LHCN-M2 (cell line): Measurements from ENCODE around the gene FABP3. TPM values are rescaled to one million over a fixed set of nuclear protein-coding genes. Genes with fewer than 3 reads are reported as not detected.

ENCODE experiments used
- DNase-seq: peaks from one replicate; pipeline ENCODE4 v3.0.0-alpha.2; 2012; ENCODE audit warnings: low read depth
- polyA plus RNA-seq: library from polyadenylated mRNA; unstranded; fragments of >200 nt; gene quantifications from one replicate; pipeline ENCODE4 v1.2.1, GENCODE V29; 2012; ENCODE audit warnings: missing spikeins
- total RNA-seq: library from RNA; depleted of rRNA; stranded (reverse); fragments of >200 nt; gene quantifications from 2 replicates; pipeline ENCODE4 v1.2.3, GENCODE V29; 2014; rRNA removed

The FABP3 gene
- 5.1 and 10.2 TPM in 2 replicates for total RNA-seq
- 90.8 TPM for polyA plus RNA-seq

DNA sequence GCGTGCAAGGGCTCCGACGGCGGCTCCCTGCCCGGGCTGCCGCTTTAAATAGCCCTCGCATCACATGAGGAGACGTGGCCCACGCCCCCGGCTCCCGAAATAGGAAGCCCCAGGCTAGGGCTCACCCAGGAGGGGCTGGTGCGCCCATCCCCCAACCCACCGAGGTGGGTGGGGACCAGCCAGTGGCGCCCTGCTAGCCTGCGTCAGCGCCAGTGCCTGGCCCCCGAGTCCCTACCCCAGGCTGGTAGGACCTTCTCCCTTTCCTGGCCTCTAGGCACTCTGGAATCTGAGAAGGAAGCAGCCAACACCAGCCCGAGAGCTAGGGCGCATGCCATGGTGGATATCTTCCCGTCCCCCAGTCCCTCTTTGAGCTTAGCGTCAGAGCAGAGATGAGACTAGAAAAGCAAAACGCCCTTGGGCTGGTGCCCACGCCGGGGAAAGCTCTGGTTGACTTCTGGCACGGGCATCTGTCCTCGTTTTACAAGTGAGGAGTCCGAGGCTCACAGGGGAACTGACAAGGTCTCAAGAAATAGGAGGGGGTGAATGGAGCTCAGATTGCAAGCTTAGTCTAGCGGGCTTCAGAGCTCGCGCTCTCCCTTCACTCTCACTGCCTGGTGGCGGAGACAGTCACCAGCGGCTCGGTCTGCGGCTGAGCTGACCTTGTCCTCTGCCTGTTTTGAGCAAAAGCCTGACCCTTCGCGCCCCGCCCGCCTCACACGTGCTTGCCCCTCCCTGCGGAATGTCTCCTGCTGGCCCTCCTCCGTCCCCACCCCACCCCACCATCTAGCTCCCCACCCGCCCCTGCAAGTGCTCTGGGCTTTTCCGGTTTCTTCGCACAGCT, at the start of gene FABP3:
TSS of gene FABP3 (minus strand) at position 21 of the 841 bp plus-strand sequence. CDS start 62 bp downstream, outside the sequence.
- peak; percentile 60 for DNase-seq

DNA sequence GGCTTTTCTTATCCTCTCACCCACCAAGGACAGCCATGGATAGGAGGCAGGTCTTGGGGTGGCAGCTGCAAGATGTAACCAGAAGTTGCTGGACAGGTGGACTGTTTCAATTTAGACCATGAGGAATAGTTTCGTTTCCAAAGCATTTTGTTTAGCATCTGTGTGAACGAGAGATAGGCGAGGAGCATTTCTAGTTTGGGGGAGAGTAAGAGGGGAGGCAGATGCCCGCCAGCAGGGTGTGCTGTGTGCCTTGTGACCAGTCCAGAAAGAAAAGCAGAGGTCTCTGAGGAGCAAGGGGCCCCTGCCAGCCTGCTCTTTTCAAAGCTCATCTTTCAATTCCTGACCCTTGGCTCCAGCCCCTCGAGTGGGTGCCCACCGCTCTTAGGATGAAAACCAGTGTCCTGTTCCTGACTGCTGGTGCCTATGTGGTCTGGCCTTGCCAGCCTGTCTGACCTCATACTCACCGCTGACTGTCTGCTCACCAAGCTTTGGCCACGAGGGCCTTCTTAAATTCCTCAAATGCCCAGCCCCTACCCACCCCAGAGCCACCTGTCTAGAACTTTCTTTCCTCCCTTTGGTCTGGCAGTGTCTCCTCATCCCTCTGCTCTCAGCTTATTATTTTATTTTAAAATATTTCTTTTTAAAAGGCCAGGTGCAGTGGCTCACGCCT, 48.6 kb upstream of the FABP3 start:
- peak; percentile 31 for DNase-seq

DNA sequence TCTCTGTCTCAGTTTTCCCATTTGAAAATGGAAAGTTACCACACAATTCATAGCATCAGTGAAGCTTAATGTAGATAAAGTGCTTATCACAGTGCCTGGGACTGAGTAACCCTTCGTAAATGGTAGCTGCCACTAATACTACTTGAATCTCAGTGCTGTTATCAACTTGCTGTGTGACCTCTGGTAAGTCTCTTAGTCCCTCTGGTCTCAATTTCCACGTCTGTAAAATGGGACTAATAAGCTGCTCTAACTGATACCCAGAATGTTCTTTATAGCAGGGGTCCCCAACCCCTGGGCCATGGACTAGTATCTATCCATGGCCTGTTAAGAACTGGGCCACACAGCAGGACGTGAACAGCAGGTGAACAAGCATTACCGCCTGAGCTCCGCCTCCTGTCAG, 47.8 kb upstream of the FABP3 start:
- no peak for DNase-seq

DNA sequence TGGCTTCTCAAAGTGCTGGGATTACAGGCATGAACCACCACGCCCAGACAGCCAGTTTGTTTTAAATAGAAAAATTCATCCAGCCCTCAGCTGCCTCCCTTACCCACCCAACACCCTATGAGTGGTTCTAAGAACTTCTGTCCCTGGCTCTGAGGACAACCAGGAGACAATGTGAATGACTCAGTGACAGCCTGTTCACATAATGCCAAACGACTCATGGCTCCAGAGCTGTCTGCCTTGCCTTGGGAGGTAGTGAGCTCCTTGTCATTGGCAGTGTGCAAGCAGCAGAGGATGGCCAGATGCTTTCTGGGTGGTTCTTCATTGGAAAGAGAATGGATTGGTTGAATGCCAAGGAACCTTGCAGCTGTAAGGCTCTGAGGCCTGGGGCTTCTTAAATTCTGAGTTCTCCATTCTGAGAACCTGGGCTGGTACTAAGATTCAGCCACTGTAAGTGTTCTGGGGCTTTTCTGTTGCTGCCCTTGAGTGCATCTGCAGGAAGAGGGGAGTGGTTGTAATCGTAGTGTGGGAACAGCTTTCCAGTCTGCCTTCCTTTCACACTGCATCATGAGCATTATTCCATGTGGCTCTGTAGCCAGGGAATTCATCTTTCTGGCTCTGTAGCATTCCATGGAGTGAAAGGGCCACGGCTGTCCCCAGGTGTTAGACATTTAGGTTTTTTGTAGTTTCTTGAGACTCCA, 45.9 kb upstream of the FABP3 start:
- no peak for DNase-seq

DNA sequence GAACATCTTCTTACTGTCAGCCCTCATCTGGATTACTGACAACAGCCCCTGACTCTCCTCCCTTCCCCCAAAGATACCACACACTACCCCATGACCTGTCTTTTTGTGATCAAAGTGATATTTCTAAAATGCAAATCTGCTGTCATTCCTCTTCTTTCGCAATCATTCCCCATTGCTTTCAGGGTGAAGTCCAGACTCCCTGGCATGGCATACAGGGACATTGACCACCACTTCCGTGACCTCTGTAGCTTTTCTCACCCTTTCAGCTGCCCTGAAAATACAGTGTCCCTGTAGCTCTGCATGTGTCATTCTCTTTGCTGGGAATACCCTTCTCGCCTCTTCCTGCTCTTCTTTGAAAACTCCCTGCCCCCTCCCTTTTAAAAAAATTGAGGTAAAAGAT, 44.3 kb upstream of the FABP3 start:
- no peak for DNase-seq

DNA sequence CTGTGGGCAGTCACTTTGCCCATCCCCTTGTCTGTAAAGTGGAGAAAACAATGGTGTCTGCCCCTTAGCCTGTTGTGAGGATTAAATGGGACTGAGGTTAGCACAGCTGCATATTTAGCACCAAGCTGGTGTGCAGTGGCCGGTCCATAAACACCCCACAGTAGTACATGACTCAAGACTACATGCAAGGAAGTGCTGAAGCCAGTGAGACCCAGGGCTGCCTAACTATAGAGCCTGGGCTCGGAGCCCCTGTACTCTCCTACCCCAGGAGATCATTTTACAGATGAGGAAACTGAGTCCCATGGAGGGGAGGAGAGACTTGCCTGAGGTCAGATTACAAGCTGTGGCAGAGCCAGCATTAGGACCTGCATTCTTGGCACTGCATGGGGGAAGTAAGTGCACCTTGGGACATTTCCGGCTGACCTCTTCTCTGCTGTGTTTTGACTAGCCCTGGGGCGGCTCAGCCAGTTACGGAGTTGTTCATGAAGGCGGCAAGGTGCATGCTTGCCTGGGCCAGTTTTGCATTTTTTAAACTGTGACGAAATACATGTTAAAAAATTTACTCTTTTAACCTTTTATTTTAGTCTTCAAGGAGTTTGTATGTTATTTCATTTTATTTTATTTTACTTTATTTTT, 43.3 kb upstream of the FABP3 start:
- DNase-seq, result peak; percentile 20

DNA sequence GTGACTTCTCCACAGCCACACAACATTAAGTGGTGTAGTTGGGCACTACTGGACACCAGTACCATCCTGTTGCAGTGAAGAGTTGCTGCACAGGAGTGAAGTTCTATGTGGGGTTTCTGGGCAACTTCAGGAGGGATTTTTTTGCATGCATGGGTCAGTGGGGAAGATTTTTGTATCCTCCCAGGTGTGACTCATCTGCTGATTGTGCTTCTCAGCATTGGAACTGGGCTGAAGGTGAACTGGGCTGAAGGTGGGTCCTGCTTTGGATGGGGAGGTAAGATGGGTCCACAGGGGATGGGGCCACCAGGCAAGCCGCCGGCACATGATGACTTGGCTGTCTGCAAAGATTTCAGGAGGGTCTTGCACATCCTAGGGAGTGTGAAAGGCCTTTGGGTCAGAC, 42.8 kb upstream of the FABP3 start:
- no peak for DNase-seq

DNA sequence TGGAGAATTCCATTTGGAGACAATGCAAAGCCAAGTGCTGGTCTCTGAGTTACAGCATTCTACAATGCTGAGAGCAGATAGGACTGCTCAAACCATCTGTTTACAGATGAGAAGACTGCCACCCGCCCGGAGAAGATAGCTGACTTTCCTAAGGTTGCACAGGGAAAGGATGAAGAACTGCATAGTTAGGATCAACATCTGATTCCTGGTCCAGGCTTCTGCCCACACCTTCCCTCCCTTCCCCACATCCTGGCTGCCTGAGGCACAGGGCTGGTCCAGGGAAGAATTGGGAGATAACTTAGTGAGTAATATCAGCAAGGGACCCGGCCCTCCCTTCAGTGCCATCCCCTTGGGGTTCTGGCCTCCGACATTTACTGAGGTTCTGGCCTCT, 42.1 kb upstream of the FABP3 start:
- DNase-seq, result no peak

DNA sequence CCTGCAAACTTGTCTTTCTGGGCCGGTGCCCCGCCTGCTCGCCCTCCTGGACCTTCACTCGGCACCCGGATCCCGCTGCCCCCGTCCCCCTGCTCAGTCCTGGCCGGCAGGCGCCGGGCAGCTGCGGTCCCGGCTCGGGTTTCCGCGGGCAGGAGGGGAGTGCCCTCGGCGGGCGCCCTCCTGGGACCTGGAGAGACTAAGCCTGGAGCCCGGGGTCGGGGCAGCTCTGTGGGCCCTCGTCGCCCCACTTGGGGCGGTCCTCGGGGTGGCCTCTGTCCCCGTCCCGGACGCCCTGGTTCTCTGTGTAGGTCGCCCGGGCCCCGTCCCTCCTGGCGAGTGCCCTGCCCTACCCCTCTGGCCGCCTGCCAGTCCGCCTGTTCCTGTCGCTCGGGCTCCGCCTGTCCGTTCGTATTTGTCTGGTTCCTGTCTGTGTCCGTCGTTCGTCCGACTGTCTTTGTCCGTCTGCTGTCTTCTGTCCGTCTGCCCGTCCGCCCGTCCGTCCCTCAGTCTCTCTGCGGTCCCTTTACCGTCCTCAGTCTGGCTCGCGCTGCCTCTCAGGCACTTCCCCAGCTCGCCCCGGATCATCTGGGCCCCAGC, 40.6 kb upstream of the FABP3 start:
- peak; percentile 57 for DNase-seq

DNA sequence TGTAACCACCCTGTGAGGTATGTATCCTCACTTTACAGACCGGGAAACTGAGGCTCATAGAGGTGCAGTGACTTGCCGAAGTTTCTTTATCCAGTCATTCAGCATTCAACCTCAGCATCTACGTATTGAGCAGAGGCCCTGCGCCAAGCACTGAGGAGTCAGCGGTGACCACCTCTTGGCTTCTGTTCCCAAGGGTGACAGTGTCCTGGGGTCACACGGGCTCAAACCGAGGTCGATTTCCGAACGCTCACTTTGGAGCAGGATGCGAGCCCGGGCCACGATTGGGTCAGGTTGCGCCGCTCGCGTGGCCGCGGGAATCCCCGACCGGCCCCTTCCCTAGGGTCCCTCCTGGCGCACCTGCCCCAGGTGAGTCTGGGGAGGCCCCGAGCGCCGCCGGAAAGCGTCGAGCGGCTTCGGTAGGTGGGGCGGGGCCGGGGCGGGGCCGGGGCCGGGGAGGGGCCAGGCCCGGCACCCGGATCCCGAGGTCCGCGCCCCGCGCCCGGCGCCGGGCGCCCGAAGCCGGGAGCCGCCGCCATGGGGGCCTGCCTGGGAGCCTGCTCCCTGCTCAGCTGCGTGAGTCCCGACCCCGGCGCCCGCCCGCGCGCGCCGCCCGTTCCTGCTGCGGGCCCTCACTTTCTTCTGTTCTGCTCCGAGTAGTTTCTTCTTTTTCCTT, 40.0 kb upstream of the FABP3 start, which contains the start of gene SERINC2:
TSS of gene SERINC2 (plus strand) at position 482 of the 673 bp plus-strand sequence. CDS start at position 535, 53 bp downstream.
- no peak for DNase-seq

DNA sequence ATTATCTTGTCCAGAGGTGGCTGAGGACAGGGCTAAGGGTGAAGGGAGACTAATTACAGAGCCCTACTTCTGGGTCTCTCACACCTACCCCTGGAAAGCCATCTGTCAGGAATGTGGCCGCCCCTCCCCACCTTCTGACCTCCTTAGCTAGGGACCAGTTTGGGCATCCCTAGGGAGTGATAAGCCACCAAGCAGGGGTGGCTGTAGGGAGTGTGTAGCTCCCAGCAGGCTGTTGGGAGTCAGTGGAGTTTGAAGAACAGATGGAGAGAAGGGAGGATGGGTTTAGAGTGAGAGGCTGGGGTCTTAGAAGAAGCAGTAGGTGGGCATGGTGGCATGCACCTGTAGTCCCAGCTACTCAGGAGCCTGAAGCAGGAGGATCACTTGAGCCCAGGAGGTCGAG, 39.3 kb upstream of the FABP3 start:
- DNase-seq, result no peak

DNA sequence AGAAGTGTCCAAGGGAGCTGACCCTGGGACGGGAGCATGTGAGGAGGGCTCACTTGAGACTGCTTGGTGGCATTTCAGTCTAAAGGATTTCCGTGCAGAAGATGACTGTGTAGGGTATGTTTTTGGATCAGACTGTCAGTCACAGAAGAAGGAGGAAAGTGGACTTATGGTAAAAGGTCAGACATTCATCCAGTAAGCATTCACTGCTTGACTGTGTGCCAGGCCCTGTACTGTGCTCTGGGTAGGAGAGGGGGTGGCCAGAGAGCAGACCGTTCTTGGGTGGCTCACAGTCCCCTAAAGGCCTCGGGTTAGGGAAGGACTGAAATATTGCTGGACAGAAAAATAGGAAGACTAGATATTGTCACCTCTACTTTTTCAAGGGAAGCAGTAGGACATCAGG, 38.0 kb upstream of the FABP3 start:
- peak; percentile 53 for DNase-seq

DNA sequence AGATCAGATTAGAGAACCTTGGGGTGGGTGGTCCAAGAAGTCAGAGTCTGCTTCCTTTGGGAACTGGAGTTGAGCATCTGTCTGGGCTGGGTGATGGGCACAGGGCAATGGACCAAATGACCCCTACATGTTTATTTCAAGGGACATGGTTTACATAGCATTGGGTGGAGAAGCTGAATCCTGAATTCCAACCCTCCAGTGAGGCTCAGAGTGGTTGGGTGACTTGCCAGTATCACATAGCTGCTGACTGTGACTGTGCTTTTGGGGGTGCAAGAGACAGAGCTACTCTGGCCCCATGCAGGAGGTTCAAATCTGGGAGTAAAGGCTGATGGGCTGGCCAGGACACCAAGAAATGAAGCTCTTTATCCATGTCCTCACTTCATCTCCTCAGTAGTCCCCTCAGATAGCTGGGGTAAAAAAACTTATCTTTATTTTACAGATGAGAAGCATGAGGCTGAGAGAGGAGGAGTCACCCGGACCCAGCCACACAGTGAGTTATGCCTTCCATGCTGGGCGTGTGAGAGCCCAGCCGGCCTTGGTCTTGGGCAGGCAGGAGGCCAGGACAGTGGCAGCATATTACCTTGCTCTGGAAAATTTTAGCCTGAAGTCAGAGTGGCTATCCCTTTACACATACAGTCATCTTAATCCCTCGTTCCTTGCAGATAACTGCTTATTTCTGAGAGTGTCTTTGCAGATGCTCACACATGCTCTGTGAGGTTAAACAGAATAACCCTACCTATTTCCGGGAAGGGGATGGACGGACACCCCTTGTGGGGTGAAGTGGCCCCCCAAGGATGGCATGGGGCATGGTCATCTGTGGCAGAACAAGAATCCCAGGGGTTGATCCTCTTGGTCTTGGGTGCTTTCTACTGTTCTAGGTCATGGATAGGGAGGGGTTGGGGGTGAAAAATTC, 37.3 kb upstream of the FABP3 start:
- DNase-seq, result no peak

DNA sequence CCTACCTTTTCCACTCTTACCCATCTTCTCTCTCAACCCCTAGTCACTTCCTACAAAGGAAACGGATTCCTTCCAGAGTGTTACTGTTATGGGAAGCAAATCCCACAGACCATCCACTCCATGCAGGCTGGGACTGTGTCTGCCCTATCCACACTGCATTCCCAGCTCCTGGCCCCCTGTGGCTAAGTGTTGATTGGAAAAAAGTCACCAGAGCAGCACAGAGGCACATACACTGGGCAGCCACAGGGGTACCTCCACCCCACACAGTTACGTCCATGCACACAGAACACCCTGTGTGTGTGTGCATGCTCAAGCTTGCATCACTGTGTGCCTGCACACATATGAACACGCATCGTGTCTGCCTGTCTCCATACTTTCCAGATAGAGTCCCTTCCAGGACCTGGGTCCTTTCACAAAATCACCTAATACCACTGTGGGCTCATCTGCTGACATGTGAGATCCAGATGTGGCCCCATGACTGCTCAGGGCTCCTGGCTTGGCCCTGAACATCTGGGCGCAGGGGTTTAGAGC, 36.0 kb upstream of the FABP3 start:
- DNase-seq, result no peak

DNA sequence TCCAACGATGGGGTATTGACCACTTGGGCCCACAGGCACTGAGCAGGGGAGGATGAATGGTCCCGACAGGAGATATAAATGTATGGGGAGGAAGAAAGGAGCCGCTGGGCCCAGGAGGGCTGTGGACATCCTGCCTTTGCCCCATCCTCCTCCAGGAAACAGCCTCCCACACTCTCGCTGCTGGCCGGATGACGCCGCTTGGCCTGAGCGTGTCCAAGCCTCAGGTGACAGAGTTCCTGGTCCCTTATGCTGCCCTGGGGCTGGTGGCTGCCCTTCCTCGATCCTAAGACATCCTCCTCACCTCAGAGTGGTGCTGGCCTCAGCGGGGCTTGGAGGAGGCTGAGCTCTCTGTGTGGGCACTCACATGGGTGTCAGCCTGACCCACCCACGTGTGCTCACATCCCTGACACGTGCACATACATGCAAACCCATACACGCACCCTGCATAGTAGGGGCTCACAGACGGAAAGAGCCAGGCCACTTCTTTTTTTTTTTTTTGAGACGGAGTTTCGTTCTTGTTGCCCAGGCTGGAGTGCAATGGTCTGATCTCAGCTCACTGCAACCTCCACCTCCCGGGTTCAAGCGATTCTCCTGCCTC, 34.3 kb upstream of the FABP3 start:
- no peak for DNase-seq

DNA sequence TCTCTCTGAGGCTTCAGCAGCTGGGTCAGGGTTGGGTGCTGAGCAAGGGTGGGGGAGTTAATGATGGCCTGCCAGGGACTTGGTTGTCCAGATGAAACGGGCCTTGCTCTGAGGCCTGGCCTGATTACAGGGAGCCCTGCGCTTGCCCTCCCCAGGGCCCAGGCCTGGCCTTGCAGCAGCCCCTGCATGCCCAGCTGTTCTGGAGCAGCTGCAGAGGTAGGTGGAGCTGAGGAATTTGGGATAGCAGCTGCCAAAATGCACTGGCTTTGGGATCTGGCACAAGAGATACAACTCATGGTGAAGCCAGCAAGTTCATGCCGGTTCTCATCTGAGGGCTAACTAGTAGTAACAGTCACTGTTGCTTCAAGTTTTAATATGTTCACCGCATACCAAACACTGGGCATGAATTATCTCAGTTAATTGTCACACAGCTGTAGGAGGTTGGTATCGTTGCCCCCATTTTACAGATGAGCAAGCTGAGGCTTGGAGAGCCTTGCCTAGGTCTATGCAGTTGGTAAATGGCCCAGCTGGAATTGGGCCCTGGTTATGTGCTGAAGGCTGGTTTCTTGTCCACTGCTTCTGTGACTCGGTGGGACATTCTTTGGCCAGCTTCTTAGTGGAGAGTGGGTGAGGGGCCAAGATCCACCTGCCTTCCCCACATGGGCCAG, 32.8 kb upstream of the FABP3 start:
- peak; percentile 93 for DNase-seq

DNA sequence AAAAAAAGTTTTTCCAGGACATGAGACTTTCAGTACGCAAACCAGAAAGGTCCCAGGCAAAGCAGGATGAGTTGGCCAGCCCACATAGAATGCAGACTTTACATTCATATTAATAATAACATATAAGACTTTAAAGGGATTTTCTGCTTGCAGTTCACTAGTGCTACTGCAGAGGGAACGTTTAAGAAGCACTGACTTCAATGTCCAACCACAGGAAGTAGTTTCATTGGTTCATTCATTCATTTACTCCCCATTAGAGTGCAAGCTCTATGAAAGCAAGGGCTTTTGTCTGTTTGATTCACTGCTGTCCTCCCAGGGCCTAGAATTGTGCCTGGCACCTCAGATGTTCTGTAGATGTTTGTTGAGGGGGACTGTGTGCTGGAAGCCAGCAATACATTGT, 28.4 kb upstream of the FABP3 start:
- DNase-seq, result no peak

DNA sequence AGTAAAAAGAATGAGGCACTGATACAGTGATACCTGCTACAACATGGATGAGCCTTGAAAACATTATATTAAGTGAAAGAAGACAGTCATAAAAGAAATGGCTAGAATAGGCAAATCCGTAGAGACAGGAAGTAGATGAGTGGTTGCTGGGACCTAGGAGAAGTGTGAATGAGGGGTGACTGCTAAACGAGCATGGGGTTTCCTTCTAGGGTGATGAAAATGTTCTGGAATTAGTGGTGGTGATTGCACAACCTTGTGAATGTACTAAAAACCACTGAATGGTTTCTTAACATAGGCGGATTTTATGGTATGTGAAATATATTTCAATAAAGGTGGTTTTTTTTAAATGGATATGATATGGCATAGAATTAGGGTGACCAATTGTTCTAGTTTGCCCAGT, 27.5 kb upstream of the FABP3 start:
- no peak for DNase-seq
